SK-N-SH (cell line): Measurements from ENCODE around the gene MVB12B. TPM values are rescaled to one million over a fixed set of nuclear protein-coding genes. Genes with fewer than 3 reads are reported as not detected.

ENCODE experiments used
- CTCF ChIA-PET: fragments of 300-600, 350-600 bp; formaldehyde crosslinking; extraction: SDS; loops from one replicate; lab custom pipeline; 2021; lab: Yijun Ruan, JAX
- POLR2A ChIA-PET: fragments of 350-600 bp; sonication (Branson Sonifier 250); formaldehyde crosslinking; extraction: SDS; loops from one replicate; lab custom pipeline; 2020; ENCODE audit warnings: antibody characterized with exemption, inconsistent platforms; lab: Yijun Ruan, JAX
- DNase-seq: peaks from one replicate; pipeline ENCODE4 v3.0.0; 2012
- H2AFZ ChIP-seq: fragments of 200-600 bp; sonication (generic); 2 replicates; pipeline ENCODE4 v1.8.1; 2016; ENCODE audit warnings: antibody characterized with exemption, mild to moderate bottlenecking, low read depth
- H3F3A ChIP-seq: fragments of 200-600 bp; sonication (generic); replicated peaks from 2 replicates; pipeline ENCODE3; 2016; ENCODE audit warnings: antibody characterized with exemption, mild to moderate bottlenecking; ENCODE audit not compliant: insufficient read depth
- H3K27ac ChIP-seq, 2 experiments: fragments of 200-500 bp in 1 of 2; fragments of 200-600 bp in 1 of 2; sonication (Bioruptor generic) in 1 of 2; sonication (generic), shearing (Covaris generic) in 1 of 2; 2 replicates each; pipeline versions ENCODE4 v1.5.1 to v1.6.1; 2014 to 2016; ENCODE audit warnings: low read depth in 2 of 2, inconsistent platforms in 1 of 2, low read length in 1 of 2, mild to moderate bottlenecking in 1 of 2, mixed read lengths in 1 of 2
- H3K27me3 ChIP-seq: fragments of 200-600 bp; sonication (generic), shearing (Covaris generic); 2 replicates; pipeline ENCODE4 v1.6.1; 2016; ENCODE audit warnings: mixed run types; ENCODE audit not compliant: insufficient read depth
- H3K36me3 ChIP-seq, 2 experiments: fragments of 200-500 bp in 1 of 2; fragments of 200-600 bp in 1 of 2; sonication (Bioruptor generic) in 1 of 2; sonication (generic) in 1 of 2; replicated peaks in 1 of 2; 2 replicates each; pipeline versions ENCODE3 to v1.5.1; 2014 to 2016; ENCODE audit warnings: low read length in 1 of 2, mild to moderate bottlenecking in 1 of 2; ENCODE audit not compliant: insufficient read depth in 2 of 2, control insufficient read depth in 1 of 2
- H3K4me1 ChIP-seq, 2 experiments: fragments of 200-500 bp in 1 of 2; fragments of 200-600 bp in 1 of 2; sonication (Bioruptor generic) in 1 of 2; sonication (generic), shearing (Covaris generic) in 1 of 2; 2 replicates each; pipeline versions ENCODE4 v1.5.1 to v1.6.1; 2014 to 2016; ENCODE audit warnings: low read depth in 1 of 2, low read length in 1 of 2, mixed run types in 1 of 2; ENCODE audit not compliant: insufficient read depth in 2 of 2, control insufficient read depth in 1 of 2
- H3K4me2 ChIP-seq: fragments of 200-600 bp; sonication (generic), shearing (Covaris generic); 2 replicates; pipeline ENCODE4 v1.6.1; 2017; ENCODE audit warnings: mixed run types
- H3K4me3 ChIP-seq, 2 experiments: fragments of 200-500 bp in 1 of 2; fragments of 200-600 bp in 1 of 2; sonication (Bioruptor generic) in 1 of 2; sonication (generic), shearing (Covaris generic) in 1 of 2; 2 replicates each; pipeline versions ENCODE4 v1.5.1 to v1.8.1; 2014 to 2016; ENCODE audit warnings: low read depth in 2 of 2, inconsistent platforms in 1 of 2, low read length in 1 of 2, mild to moderate bottlenecking in 1 of 2, mixed read lengths in 1 of 2, moderate library complexity in 1 of 2
- H3K79me2 ChIP-seq: fragments of 200-600 bp; sonication (generic); 2 replicates; pipeline ENCODE4 v1.8.1; 2017; ENCODE audit warnings: mild to moderate bottlenecking; ENCODE audit not compliant: insufficient read depth
- H3K9ac ChIP-seq: fragments of 200-600 bp; sonication (generic); 2 replicates; pipeline ENCODE4 v1.6.1; 2017; ENCODE audit warnings: mixed run types
- H3K9me2 ChIP-seq: fragments of 200-600 bp; sonication (generic); 2 replicates; pipeline ENCODE4 v1.6.1; 2017; ENCODE audit warnings: mixed run types
- H3K9me3 ChIP-seq: fragments of 200-600 bp; sonication (generic); 2 replicates; pipeline ENCODE4 v1.6.1; 2017; ENCODE audit warnings: mixed run types, mild to moderate bottlenecking, moderate library complexity
- H4K20me1 ChIP-seq: fragments of 200-600 bp; sonication (generic); 2 replicates; pipeline ENCODE4 v1.6.1; 2017; ENCODE audit warnings: mild to moderate bottlenecking, mixed run types; ENCODE audit not compliant: insufficient read depth
- CTCF ChIP-seq: fragments of 200-600 bp; sonication (generic); IDR thresholded peaks from 2 replicates; pipeline ENCODE4 v1.6.1; 2017; ENCODE audit warnings: antibody characterized with exemption, mild to moderate bottlenecking, moderate library complexity
- EP300 ChIP-seq, 2 experiments: IDR thresholded peaks; 2 replicates each; pipeline versions ENCODE4 v1.4.0 to v1.6.1; 2012; ENCODE audit warnings: borderline replicate concordance in 1 of 2, low read depth in 1 of 2, low read length in 1 of 2
- EZH2phosphoT487 ChIP-seq: fragments of 200-600 bp; sonication (generic); IDR thresholded peaks from 2 replicates; pipeline ENCODE4 v1.6.1; 2017; ENCODE audit warnings: low read depth, mixed run types, mild to moderate bottlenecking, antibody characterized with exemption, moderate library complexity, borderline replicate concordance
- FOXJ3 ChIP-seq: sonication (generic); formaldehyde crosslinking; IDR thresholded peaks from 2 replicates; pipeline ENCODE4 v1.5.1; 2020; ENCODE audit warnings: mild to moderate bottlenecking, missing genetic modification reagents
- GATA2 ChIP-seq: sonication (generic); formaldehyde crosslinking; IDR thresholded peaks from 2 replicates; pipeline ENCODE4 v1.5.0; 2020; ENCODE audit warnings: mild to moderate bottlenecking, missing genetic modification reagents
- MEF2A ChIP-seq: IDR thresholded peaks from 2 replicates; pipeline ENCODE4 v1.4.0; 2012; ENCODE audit warnings: low read depth, borderline replicate concordance
- NFIC ChIP-seq: IDR thresholded peaks from 2 replicates; pipeline ENCODE4 v1.4.0; 2012; ENCODE audit warnings: borderline replicate concordance
- PBX3 ChIP-seq: IDR thresholded peaks from 2 replicates; pipeline ENCODE4; 2012
- RCOR1 ChIP-seq: fragments of 150-350 bp; IDR thresholded peaks from 2 replicates; pipeline ENCODE4 v1.6.1; 2017; ENCODE audit warnings: antibody characterized with exemption, low read length
- RXRA ChIP-seq: IDR thresholded peaks from 2 replicates; pipeline ENCODE4 v1.4.0; 2012; ENCODE audit warnings: low read depth, mild to moderate bottlenecking, borderline replicate concordance
- SIN3A ChIP-seq: IDR thresholded peaks from 2 replicates; pipeline ENCODE4 v1.6.1; 2012; ENCODE audit warnings: low read depth, mild to moderate bottlenecking, low read length, moderate library complexity, borderline replicate concordance
- SMC3 ChIP-seq: IDR thresholded peaks from 2 replicates; pipeline ENCODE4 v1.6.1; 2012; ENCODE audit warnings: low read depth, low read length, improper control_type of control experiment
- YY1 ChIP-seq: IDR thresholded peaks from 2 replicates; pipeline ENCODE4 v1.4.0; 2012; ENCODE audit warnings: low read depth, mild to moderate bottlenecking
- ZBTB33 ChIP-seq: IDR thresholded peaks from 2 replicates; pipeline ENCODE4 v1.4.0; 2012; ENCODE audit warnings: low read depth, borderline replicate concordance
- WGBS: methylation state at CpG from one replicate; pipeline ENCODE4 v1.1.6; 2017; ENCODE audit warnings: low lambda C conversion rate; 5-methylcytosine and 5-hydroxymethylcytosine counted together
- polyA plus RNA-seq, 3 experiments: library from polyadenylated mRNA; depleted of rRNA; stranded (reverse); fragments of >200 nt; gene quantifications; 2 replicates each; pipeline ENCODE4 v1.2.3, GENCODE V29; 2012

The MVB12B gene
- polyA plus RNA-seq, 1 of the 3 experiments (the other 2 are of a cell fraction) = 5.1 TPM

GRCh38 chr9:126459965-126460843 is 133.6 kb downstream of the MVB12B start:
- Histone ChIP-seq H4K20me1 (no peaks in the 10 kb centered on the region), H2AFZ (no peak overlapping the region), H3F3A (no peaks in the 10 kb centered on the region), H3K27ac (no peak overlapping the region), H3K9me2 (no peaks in the 10 kb centered on the region), H3K4me2 (no peak overlapping the region), H3K79me2 (no peaks in the 10 kb centered on the region), H3K36me3 (peaks cover 0 to 2% of the 10 kb centered on the region in 2 experiments), H3K27me3 (no peaks in the 10 kb centered on the region), H3K9ac (no peak overlapping the region), H3K4me3 (no peak overlapping the region), H3K9me3 (no peaks in the 10 kb centered on the region), H3K4me1 (peaks cover 0 to 3% of the 10 kb centered on the region in 2 experiments; a peak in 1 of 4 replicates)
- TF ChIP-seq EZH2phosphoT487 = no peak
- TF ChIP-seq NFIC = no peak
- TF ChIP-seq CTCF = no peak
- no peak for DNase-seq
- WGBS = 97% methylated on average over 12 of the region's 14 CpGs
- ChIA-PET POLR2A (no interaction called here), CTCF (interaction anchor here (0.7 to 0.9 kb wide), 2 partner anchors 16 to 62 kb away, joined by 3 read pairs; no protein-coding TSS in a partner anchor)

- Histone ChIP-seq H4K20me1 (no peaks in the 10 kb centered on the region), H2AFZ (no peak overlapping the region), H3K79me2 (no peaks in the 10 kb centered on the region), H3K4me2 (no peak overlapping the region), H3K36me3 (peaks cover 0 to 2% of the 10 kb centered on the region in 2 experiments), H3K9me3 (no peaks in the 10 kb centered on the region), H3K4me1 (peaks cover 0 to 7% of the 10 kb centered on the region in 2 experiments; a peak in 1 of 4 replicates), H3K27me3 (no peaks in the 10 kb centered on the region), H3K9me2 (no peaks in the 10 kb centered on the region), H3K27ac (no peak overlapping the region), H3K4me3 (no peak overlapping the region), H3F3A (no peaks in the 10 kb centered on the region), H3K9ac (no peak overlapping the region)
- 83% methylated on average over 8 of the region's 8 CpGs for WGBS
- ChIA-PET POLR2A (no interaction called here), CTCF (interaction anchor here (0.9 to 1.1 kb wide), 3 partner anchors 9 to 62 kb away, joined by 3 to 7 read pairs (median 4); no protein-coding TSS in a partner anchor)
- TF ChIP-seq EP300 (IDR thresholded peaks at IDR 0.05; ENCODE audit: borderline replicate concordance in 1 of 2, low read depth in 1 of 2, low read length in 1 of 2) (no peak), EZH2phosphoT487 (no peak), MEF2A (no peak), ZBTB33 (no peak), YY1 (no peak), RCOR1 (no peak), SIN3A (no peak), RXRA (no peak), SMC3 (no peak), PBX3 (no peak), FOXJ3 (CRISPR knock-in tag) (no peak), GATA2 (CRISPR knock-in tag) (no peak)
- no peak for DNase-seq
These were observed 134.4 kb downstream of the MVB12B start for GRCh38 chr9:126461029-126461428.
